ENCODE results near the gene MUC2. TPM values are rescaled to one million over a fixed set of nuclear protein-coding genes. Genes with fewer than 3 reads are reported as not detected.

MUC2 gene
- total and polyA plus RNA-seq, 2 of the 4 experiments (the other 2 are of a cell fraction): not detected

DNA sequence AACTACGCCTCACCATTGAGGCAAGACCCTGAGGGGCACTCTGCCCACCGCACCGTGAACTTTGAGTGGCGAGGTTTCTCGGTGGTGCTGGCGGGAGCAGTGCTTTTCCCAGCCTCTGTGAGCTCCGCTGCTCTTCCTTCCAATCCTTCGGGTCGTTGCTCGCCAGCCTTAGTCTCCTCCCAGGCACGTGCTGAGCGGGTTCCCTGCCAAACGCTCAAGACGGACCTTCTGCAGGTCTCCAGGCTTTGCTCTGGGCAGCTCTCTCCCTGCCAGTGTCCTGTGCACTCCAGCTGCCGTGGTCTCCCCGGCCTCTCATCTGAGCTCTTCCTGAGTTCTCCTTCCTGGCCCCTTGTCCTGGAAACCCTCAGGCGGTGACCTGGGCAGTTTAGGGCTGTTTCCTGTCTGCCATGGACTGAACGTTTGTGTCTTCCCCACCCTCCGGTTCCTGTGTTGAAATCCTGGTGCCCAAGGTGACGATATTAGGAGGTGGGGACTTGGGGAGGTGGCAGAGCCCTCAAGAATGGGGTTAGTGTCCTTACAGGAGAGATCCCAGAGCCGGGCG, 27.0 kb upstream of the MUC2 start:
- POLR2A ChIA-PET (ENCODE audit: unreplicated experiment): no interaction called here
- no TSS peak for BruUV-seq (replicated peaks)
- no peak overlapping the region for H2BK120ac ChIP-seq (ENCODE audit: low read depth, low read length)
- H3K4me1 ChIP-seq (ENCODE audit: control insufficient read depth, insufficient read depth, low read length): no peaks in the 10 kb centered on the region
- no peaks in the 10 kb centered on the region for H3K36me3 ChIP-seq (ENCODE audit: control insufficient read depth, insufficient read depth, low read length)
- no peak overlapping the region for H3K23ac ChIP-seq (ENCODE audit: low read depth, low read length)
- H3K9ac ChIP-seq (ENCODE audit: low read depth, low read length): no peak overlapping the region
- TF ChIP-seq RFX5 (IDR thresholded peaks at IDR 0.05; ENCODE audit: low read depth, low read length) (no peak), MAFK (IDR thresholded peaks at IDR 0.05; ENCODE audit: low read depth, low read length) (no peak), MAZ (IDR thresholded peaks at IDR 0.05; ENCODE audit: borderline replicate concordance, low read depth, low read length) (no peak), MXI1 (IDR thresholded peaks at IDR 0.05; ENCODE audit: borderline replicate concordance, low read depth, low read length) (no peak), SMC3 (IDR thresholded peaks at IDR 0.05; ENCODE audit: low read depth, low read length) (no peak), BHLHE40 (IDR thresholded peaks at IDR 0.05; ENCODE audit: low read depth, low read length) (no peak), POLR2A (IDR thresholded peaks at IDR 0.05; ENCODE audit: low read depth, low read length) (no peak), FOS (IDR thresholded peaks at IDR 0.05; ENCODE audit: low read depth, low read length) (no peak), CHD1 (IDR thresholded peaks at IDR 0.05; ENCODE audit: low read depth, low read length) (no peak), CEBPB (IDR thresholded peaks at IDR 0.05; ENCODE audit: low read depth, low read length) (no peak), ELK1 (IDR thresholded peaks at IDR 0.05; ENCODE audit: borderline replicate concordance, low read depth, low read length) (no peak), NFE2L2 (IDR thresholded peaks at IDR 0.05; ENCODE audit: low read depth, low read length) (no peak), RCOR1 (IDR thresholded peaks at IDR 0.05; ENCODE audit: insufficient replicate concordance, low read length) (no peak), RAD21 (IDR thresholded peaks at IDR 0.05; ENCODE audit: low read length) (no peak)
- TF ChIP-seq, protein P1, sequence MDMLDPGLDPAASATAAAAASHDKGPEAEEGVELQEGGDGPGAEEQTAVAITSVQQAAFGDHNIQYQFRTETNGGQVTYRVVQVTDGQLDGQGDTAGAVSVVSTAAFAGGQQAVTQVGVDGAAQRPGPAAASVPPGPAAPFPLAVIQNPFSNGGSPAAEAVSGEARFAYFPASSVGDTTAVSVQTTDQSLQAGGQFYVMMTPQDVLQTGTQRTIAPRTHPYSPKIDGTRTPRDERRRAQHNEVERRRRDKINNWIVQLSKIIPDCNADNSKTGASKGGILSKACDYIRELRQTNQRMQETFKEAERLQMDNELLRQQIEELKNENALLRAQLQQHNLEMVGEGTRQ (IDR thresholded peaks at IDR 0.05; ENCODE audit: low read depth, low read length): no peak
- TF ChIP-seq, protein P2, sequence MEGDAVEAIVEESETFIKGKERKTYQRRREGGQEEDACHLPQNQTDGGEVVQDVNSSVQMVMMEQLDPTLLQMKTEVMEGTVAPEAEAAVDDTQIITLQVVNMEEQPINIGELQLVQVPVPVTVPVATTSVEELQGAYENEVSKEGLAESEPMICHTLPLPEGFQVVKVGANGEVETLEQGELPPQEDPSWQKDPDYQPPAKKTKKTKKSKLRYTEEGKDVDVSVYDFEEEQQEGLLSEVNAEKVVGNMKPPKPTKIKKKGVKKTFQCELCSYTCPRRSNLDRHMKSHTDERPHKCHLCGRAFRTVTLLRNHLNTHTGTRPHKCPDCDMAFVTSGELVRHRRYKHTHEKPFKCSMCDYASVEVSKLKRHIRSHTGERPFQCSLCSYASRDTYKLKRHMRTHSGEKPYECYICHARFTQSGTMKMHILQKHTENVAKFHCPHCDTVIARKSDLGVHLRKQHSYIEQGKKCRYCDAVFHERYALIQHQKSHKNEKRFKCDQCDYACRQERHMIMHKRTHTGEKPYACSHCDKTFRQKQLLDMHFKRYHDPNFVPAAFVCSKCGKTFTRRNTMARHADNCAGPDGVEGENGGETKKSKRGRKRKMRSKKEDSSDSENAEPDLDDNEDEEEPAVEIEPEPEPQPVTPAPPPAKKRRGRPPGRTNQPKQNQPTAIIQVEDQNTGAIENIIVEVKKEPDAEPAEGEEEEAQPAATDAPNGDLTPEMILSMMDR (conservative IDR thresholded peaks at IDR 0.05; ENCODE audit: low read depth, low read length): no peak
- intact Hi-C loops (cut with micrococcal nuclease): no loop called here
- H3K79me1 ChIP-seq (ENCODE audit: low read depth in 1 of 2, low read length in 2 of 2): no peaks in the 10 kb centered on the region
- CTCF ChIA-PET: no interaction called here
- H4K20me1 ChIP-seq (ENCODE audit: insufficient read depth, low read length): no peaks in the 10 kb centered on the region
- DNase-seq (no peak), ATAC-seq (ENCODE audit: low read depth) (no peak)
- 69% methylated on average over 17 of the region's 22 CpGs; no CpG with 5 or more reads in 1 of the 2 experiments for WGBS, 2 experiments (ENCODE audit: extremely low coverage in 2 of 2, insufficient read length in 1 of 2)
- no peak overlapping the region for H3K4me2 ChIP-seq (ENCODE audit: low read depth, low read length)
- dilution Hi-C loops (cut with HindIII; ENCODE audit: low sequenced_read_pairs, unreplicated experiment): no loop called here
- H2BK20ac ChIP-seq (ENCODE audit: low read depth, low read length): no peak overlapping the region
- no peak overlapping the region for H4K8ac ChIP-seq (ENCODE audit: low read depth in 2 of 2, low read length in 2 of 2)
- H2BK5ac ChIP-seq (ENCODE audit: low read depth, low read length, poor library complexity, severe bottlenecking): no peak overlapping the region
- H3K14ac ChIP-seq (replicated peaks; ENCODE audit: low read depth, low read length): no peak overlapping the region
- H4K5ac ChIP-seq (ENCODE audit: low read depth, low read length): no peak overlapping the region
- H4K91ac ChIP-seq (ENCODE audit: insufficient read depth, low read depth, low read length): no peak overlapping the region
- H3K18ac ChIP-seq (ENCODE audit: low read depth, low read length): no peak overlapping the region
- H2AFZ ChIP-seq (replicated peaks; ENCODE audit: low read length, poor library complexity): no peak overlapping the region
- H3K27ac ChIP-seq (ENCODE audit: insufficient read depth, low read length): no peak overlapping the region
- H2AK9ac ChIP-seq (replicated peaks; ENCODE audit: low read depth, low read length, poor library complexity): no peak overlapping the region
- no peak overlapping the region for H2AK5ac ChIP-seq (ENCODE audit: low read depth, low read length)
- no peaks in the 10 kb centered on the region for H3K9me1 ChIP-seq (ENCODE audit: insufficient read depth, low read length)
- H3K4ac ChIP-seq (ENCODE audit: low read depth, low read length): no peak overlapping the region
- no peak overlapping the region for H3K4me3 ChIP-seq (ENCODE audit: insufficient read depth, low read depth, low read length)
- no peak overlapping the region for H3K56ac ChIP-seq (ENCODE audit: extremely low read depth, insufficient read depth, low read length)
- H3K27me3 ChIP-seq (ENCODE audit: control insufficient read depth, insufficient read depth, low read length): peaks cover 34% of the 10 kb centered on the region
- no peak overlapping the region for H2BK15ac ChIP-seq (ENCODE audit: low read depth, low read length)
- in situ Hi-C loops (cut with MboI; ENCODE audit: low sequenced_read_pairs): no loop called here
- no peaks in the 10 kb centered on the region for H3K9me3 ChIP-seq (ENCODE audit: control insufficient read depth, insufficient read depth, low read length)

Measured in IMR-90 (cell line).